A673 (cell line): ENCODE measurements around the gene STK10.

ENCODE experiments used
- EZH2 ChIP-seq: fragments of 200-600 bp; sonication (generic); IDR thresholded peaks from 2 replicates; pipeline ENCODE4 v1.6.1; 2017; ENCODE audit warnings: borderline replicate concordance, low read depth, mild to moderate bottlenecking, mixed read lengths, antibody characterized with exemption, low read length; ENCODE audit not compliant: poor library complexity, severe bottlenecking
- TF ChIP-seq, protein P1 (sequence below): fragments of 300-800, 200-600 bp; sonication (generic); conservative IDR thresholded peaks from 2 replicates; pipeline ENCODE4 v1.5.1; 2017; ENCODE audit warnings: low read depth, mild to moderate bottlenecking, antibody characterized with exemption, low read length, moderate library complexity, mixed read lengths

DNA sequence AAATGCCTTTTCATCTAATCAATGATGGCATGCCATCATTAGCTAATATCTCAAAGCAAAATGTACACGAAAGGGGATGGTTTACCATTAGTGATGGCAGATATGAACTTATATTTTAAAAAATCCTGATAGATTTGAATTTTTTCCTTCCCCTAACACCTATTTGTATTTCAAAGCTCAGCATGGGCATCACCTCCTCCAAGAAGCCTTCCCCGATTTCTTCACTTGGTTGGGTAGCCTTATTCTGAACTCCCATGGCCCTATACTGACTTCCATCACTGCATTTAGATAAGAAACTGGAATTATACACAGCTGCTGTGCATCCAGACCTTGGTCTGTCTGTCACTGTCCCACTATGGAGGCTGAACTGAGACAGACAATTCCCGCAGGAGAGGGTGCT, 132.0 kb downstream of the STK10 start:
- TF ChIP-seq, protein P1, sequence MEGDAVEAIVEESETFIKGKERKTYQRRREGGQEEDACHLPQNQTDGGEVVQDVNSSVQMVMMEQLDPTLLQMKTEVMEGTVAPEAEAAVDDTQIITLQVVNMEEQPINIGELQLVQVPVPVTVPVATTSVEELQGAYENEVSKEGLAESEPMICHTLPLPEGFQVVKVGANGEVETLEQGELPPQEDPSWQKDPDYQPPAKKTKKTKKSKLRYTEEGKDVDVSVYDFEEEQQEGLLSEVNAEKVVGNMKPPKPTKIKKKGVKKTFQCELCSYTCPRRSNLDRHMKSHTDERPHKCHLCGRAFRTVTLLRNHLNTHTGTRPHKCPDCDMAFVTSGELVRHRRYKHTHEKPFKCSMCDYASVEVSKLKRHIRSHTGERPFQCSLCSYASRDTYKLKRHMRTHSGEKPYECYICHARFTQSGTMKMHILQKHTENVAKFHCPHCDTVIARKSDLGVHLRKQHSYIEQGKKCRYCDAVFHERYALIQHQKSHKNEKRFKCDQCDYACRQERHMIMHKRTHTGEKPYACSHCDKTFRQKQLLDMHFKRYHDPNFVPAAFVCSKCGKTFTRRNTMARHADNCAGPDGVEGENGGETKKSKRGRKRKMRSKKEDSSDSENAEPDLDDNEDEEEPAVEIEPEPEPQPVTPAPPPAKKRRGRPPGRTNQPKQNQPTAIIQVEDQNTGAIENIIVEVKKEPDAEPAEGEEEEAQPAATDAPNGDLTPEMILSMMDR, result no peak
- TF ChIP-seq EZH2, result no peak
